IPS-15b (cell line): Measurements from ENCODE around the gene PRSS50.
A peak's percentile ranks its signal among the peaks of the same experiment; 100 is the strongest.

Source experiments
- H3K27me3 ChIP-seq: one replicate; pipeline ENCODE4 v1.6.1; 2013; ENCODE audit warnings: low read length; ENCODE audit not compliant: control insufficient read depth, insufficient read depth
- H3K36me3 ChIP-seq: one replicate; pipeline ENCODE4 v1.6.1; 2013; ENCODE audit warnings: low read length; ENCODE audit not compliant: control insufficient read depth, insufficient read depth
- H3K4me1 ChIP-seq: one replicate; pipeline ENCODE4 v1.6.1; 2013; ENCODE audit warnings: mild to moderate bottlenecking, low read length; ENCODE audit not compliant: control insufficient read depth, insufficient read depth
- H3K4me3 ChIP-seq: one replicate; pipeline ENCODE4 v1.5.1; 2013; ENCODE audit warnings: low read depth, low read length
- H3K9ac ChIP-seq: one replicate; pipeline ENCODE4 v1.6.1; 2013; ENCODE audit warnings: low read depth, mild to moderate bottlenecking, low read length
- H3K9me3 ChIP-seq: one replicate; pipeline ENCODE4 v1.6.1; 2013; ENCODE audit warnings: mild to moderate bottlenecking, low read length; ENCODE audit not compliant: control insufficient read depth, insufficient read depth

Gene PRSS50

DNA sequence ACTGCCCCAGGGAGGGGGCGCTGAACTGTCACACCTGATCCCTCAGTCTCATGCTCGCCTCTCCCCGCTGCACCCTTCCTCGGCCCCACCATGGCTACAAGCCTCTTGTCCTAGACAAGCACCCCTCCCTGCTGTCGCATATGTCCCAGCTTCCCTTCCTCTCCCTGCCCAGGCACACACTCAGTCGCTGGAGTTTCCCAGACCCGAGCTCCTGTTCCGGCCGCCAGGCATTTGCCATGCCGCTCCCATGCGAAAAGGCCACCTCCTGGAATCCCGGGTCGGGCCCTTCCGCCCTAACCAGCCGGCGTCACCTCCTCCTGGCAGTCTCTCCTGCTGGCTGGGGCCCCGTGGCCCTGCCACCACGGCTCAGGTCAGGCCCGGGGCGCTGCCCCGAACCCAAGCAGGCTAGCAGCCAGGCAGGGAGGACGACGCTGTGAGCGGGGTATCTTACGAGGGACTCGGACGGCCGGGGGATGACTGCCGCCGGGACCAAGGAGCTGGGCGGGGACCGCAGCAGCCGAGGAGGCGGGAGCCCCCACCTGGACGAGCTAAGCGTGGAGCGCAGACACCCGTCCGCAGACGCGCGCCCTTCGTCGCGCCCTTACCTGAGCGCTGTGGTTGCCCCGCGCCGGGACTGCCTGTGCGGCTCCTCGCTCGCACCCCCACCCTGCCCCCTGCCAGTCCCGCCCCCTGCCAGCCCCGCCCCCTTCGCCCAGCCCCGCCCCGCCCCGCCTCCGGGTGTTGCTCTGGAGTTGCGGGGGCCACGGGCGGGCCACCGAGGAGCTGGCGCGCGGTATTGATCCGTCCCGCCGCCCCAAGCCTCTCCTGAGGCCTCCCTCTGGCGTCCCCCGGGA, 24.4 kb downstream of the PRSS50 start, which contains the start of gene ALS2CL:
Gene ALS2CL, minus strand, starts transcription at position 642 of the 854 bp plus-strand sequence. CDS start 4,239 bp downstream, outside the sequence.
- Histone ChIP-seq H3K9me3 (no peaks in the 10 kb centered on the region), H3K9ac (no peak within 1 kb of the TSS), H3K4me1 (peaks cover 4% of the 10 kb centered on the region), H3K27me3 (peaks cover 20% of the 10 kb centered on the region), H3K4me3 (peak within 1 kb of the TSS; percentile 68), H3K36me3 (no peaks in the 10 kb centered on the region)

DNA sequence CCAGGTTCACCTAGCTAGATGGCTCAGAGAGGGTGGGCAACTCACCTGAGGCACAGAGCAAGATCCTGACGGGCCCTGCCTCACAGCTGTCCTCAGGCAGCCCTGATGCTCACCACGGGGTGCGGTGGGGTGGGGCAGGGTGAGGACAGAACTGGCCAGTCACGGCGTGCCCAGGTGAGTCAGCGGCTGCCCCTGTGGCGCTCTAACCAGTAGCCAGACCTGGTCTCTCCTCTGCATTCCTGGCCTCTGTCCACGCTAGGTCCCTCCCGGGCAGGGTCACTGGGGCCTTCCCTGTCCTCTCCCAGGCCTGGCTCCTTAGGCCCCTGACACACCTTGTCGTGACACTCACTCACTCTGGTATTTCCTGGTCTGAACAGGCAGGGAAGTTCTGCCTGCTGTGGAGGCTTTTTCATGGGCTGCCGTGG, 25.1 kb downstream of the PRSS50 start:
- H3K9ac ChIP-seq, result no peak overlapping the region

DNA sequence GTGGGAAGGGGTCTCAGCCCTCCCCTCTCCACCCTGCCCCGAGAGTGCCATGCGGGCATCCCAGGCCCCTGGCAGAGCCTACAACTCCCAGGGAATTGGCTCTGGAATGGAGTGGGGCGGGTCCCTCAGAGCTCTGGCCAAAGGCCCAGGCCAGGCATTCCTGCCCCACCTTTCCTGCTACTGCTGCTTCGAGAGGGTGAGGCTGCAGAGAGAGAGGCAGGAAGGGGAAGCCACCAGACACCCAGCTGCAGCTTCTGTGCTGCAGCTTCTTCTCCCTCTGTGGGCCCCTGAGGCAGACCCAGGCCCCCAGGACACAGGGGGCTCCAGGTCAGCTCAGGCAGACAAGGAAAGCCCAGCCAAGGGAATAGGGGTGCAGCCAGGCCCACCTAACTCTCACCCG, 26.9 kb downstream of the PRSS50 start:
- H3K27me3 ChIP-seq, result peaks cover 20% of the 10 kb centered on the region
- H3K4me3 ChIP-seq, result no peak overlapping the region
- H3K9ac ChIP-seq, result no peak overlapping the region
- no peaks in the 10 kb centered on the region for H3K9me3 ChIP-seq
- no peaks in the 10 kb centered on the region for H3K36me3 ChIP-seq
- peaks cover 4% of the 10 kb centered on the region for H3K4me1 ChIP-seq

More for the DNA sequence above, 25.1 kb downstream of the PRSS50 start:
- no peaks in the 10 kb centered on the region for H3K9me3 ChIP-seq
- peaks cover 4% of the 10 kb centered on the region for H3K4me1 ChIP-seq
- H3K36me3 ChIP-seq, result no peaks in the 10 kb centered on the region
- peak overlapping the region; percentile 68 for H3K4me3 ChIP-seq
- peaks cover 20% of the 10 kb centered on the region for H3K27me3 ChIP-seq

DNA sequence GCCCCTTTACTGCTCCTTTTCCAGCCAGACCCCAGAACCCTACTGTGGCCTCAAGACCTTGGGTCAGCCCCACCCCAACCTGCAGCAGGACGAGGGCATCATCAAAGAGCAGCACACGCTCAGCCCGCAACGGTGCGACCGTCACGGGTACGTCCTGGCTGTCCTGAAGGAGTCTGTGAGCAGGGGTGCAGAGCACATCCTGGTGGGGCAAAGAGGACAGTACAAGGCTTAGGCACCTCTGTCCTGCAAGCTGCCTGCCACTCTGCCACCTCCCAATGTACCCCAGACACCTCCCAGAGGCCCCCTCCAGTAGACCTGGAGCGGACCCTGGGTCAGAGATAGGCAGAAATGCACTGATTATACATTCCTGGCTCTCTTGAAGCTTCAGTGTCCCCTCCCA, 32.2 kb downstream of the PRSS50 start:
- no peaks in the 10 kb centered on the region for H3K4me1 ChIP-seq
- no peaks in the 10 kb centered on the region for H3K9me3 ChIP-seq
- H3K27me3 ChIP-seq, result no peaks in the 10 kb centered on the region
- H3K36me3 ChIP-seq, result no peaks in the 10 kb centered on the region
- no peak overlapping the region for H3K9ac ChIP-seq
- H3K4me3 ChIP-seq, result no peak overlapping the region

DNA sequence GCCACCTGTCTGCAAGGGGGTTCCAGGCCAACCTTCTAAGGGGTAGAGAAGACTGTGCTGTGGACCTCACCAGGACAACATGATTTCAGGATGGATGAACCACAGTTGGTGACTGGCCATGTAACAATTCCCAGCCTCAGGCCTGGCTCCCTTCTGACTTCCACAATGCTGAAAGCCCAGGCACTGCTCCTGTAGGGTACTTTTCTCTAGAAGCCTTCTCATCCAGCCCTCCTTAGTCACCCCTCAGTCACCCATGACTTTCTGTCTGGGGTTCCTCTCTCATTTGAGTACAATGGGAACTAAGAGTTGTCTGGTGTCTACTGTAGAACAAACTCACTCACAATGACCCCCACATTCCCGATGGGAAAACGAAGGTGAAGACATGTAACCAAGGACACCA, 32.8 kb downstream of the PRSS50 start:
- no peaks in the 10 kb centered on the region for H3K4me1 ChIP-seq
- H3K4me3 ChIP-seq, result no peak overlapping the region
- H3K9me3 ChIP-seq, result no peaks in the 10 kb centered on the region
- H3K36me3 ChIP-seq, result no peaks in the 10 kb centered on the region
- no peak overlapping the region for H3K9ac ChIP-seq
- H3K27me3 ChIP-seq, result no peaks in the 10 kb centered on the region

DNA sequence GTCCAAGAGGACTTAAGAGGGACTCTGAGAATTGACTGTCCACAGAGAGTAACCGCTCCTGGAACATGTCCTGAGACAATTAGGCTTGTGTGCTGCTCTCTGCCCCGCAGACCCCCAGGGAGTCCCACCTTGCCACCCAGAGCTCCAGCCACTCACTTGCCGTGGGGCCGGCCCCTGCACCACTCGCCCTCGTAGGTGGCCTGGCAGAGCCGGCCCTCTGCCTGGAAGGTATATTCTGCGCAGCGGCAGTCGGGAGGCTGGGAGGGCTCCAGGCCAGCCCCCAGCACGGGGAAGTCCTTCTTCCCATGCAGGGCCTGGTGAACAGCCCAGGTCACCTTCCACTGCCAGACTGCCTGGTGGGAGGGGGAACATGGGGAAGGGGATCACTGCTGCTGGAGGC, 34.7 kb downstream of the PRSS50 start:
- H3K27me3 ChIP-seq, result no peaks in the 10 kb centered on the region
- no peaks in the 10 kb centered on the region for H3K9me3 ChIP-seq
- H3K36me3 ChIP-seq, result no peaks in the 10 kb centered on the region
- H3K4me1 ChIP-seq, result no peaks in the 10 kb centered on the region
- no peak overlapping the region for H3K4me3 ChIP-seq
- no peak overlapping the region for H3K9ac ChIP-seq

DNA sequence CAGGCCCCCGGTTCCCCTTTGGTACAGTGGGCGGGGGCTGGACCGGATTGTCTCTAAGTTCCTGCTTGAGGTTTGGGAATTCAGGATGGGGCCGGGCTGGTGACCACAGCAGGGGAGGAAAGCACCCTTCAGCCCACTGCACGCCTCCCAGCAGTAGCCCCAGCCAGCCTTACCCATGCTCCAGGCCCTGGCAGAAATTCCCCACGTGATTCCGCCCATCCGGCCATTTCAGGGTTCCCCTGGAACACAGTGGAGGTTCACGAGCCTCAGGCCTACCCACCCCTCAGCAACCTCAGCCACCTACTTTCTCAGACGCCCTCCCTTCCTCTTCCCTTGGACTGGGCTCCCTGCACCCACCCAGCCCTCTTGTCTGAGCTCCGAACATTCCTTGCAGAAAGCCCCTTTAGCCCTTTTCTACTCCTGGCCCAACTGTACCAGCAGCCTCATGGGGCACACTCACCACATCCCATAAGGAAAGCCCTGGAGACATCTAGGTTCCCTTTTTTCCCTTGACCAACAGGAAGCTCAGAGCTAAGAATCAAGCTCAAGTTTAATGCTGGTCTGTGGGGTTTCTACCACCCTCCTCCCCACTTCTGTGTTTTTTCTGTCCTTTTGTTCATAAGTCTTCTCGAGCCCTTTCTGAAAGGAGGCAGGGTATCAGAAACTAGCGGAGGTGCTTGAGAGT, 35.7 kb downstream of the PRSS50 start:
- Histone ChIP-seq H3K9me3 (no peaks in the 10 kb centered on the region), H3K9ac (no peak overlapping the region), H3K4me3 (no peak overlapping the region), H3K36me3 (no peaks in the 10 kb centered on the region), H3K4me1 (no peaks in the 10 kb centered on the region), H3K27me3 (no peaks in the 10 kb centered on the region)

DNA sequence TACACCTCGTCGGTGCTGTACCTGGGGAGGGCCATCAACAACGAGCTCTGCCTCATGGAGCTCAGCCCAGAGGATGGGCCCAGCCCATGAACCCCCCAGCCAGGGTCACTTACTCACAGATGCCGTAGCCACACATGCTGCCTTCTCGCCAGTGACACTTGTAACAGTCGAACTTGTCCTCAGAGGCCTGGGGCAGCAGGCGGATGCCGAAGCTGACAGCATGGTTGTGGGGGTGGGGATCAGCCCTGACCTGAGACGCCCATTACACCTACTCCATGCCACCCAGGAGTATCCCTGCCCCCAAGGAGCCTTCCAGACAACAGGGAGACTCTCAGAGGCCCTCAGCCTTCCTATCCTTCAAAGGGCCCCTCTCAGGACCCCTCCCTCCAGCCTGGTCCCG, 36.3 kb downstream of the PRSS50 start:
- Histone ChIP-seq H3K27me3 (no peaks in the 10 kb centered on the region), H3K36me3 (no peaks in the 10 kb centered on the region), H3K4me1 (no peaks in the 10 kb centered on the region), H3K9me3 (no peaks in the 10 kb centered on the region), H3K4me3 (no peak overlapping the region), H3K9ac (no peak overlapping the region)

DNA sequence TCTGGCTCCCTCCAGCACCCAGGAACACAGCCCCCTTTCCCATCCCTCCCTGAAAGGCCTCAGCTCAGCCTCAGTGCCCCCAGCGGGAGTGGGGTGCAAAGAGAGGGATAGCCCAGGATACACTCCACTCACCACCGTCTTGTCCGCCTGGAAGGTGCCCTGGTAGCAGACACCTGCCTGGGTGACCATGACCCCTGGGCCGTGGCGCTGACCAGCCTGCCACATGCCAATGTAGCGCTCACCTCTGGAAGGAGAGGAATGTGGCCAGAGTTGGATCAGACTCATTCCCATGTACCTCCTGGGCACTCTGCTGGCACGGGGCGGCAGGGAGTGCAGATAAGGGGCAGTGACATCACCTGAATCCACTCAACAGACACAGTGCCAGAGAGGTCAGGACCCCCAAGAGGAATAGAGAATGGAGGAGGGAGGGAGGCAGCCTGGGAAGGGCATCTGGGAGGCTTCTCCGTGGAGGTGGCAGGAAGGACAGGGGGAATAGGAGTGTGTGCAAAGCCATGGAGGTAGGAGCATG, 37.3 kb downstream of the PRSS50 start:
- no peaks in the 10 kb centered on the region for H3K9me3 ChIP-seq
- no peaks in the 10 kb centered on the region for H3K4me1 ChIP-seq
- H3K36me3 ChIP-seq, result no peaks in the 10 kb centered on the region
- H3K9ac ChIP-seq, result no peak overlapping the region
- no peak overlapping the region for H3K4me3 ChIP-seq
- H3K27me3 ChIP-seq, result no peaks in the 10 kb centered on the region

DNA sequence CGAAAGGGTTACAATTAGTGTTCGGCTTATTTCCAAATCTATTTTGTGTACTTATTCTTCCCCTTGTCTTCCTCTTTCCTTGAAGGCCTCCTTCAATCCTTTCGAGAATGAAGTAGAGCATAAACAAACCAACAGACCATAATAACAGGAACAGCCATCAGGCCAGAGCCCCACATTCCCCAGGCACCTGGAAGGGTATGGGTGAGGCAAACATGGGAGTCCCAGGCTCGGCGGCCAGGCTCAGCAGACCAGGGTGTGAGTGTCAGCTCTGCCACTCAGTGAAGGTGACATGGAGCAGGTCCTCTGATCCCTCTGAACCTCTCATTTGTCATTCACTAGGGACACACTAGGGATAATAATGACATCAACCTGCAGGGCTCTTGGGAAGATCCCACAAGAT, 38.0 kb downstream of the PRSS50 start:
- Histone ChIP-seq H3K36me3 (no peaks in the 10 kb centered on the region), H3K4me3 (no peak overlapping the region), H3K27me3 (no peaks in the 10 kb centered on the region), H3K9ac (no peak overlapping the region), H3K4me1 (no peaks in the 10 kb centered on the region), H3K9me3 (no peaks in the 10 kb centered on the region)

DNA sequence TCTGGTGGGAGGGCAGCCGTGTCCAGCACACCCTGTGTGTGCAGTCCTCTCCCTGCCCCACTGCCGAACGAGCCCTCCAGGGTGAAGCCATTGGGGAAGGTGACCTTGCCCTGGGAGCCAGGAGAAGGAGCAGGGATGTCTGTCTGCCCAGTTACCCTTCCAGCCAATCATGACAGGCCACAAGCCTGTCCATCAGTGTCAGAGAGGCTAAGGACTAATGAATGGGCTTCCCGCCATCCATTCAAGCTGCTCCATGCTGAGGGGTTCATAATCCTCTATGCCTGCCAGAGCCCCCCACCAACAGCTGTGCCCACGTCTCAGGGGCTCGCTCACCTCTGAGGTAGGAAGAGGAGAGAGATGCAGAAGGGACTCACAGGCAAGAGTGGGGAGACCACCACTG, 39.4 kb downstream of the PRSS50 start:
- H3K4me3 ChIP-seq, result no peak overlapping the region
- no peak overlapping the region for H3K9ac ChIP-seq
- no peaks in the 10 kb centered on the region for H3K27me3 ChIP-seq

DNA sequence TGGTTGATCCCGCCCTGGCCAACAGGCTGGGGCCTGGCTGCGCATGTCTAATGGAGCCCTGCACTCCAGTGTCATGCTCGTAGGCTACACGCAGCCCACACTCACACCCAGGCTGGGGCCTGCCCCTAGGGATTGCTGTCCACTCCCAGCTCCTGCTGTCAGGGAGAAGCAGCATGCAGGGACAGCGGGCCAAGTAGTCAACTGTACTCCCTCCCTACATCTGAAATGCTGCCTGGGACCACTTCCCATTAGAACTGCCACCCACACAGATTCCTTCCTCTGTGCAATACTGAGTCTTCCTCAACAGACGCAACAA, 40.3 kb downstream of the PRSS50 start:
- Histone ChIP-seq H3K9me3 (no peaks in the 10 kb centered on the region), H3K4me1 (no peaks in the 10 kb centered on the region), H3K27me3 (no peaks in the 10 kb centered on the region), H3K4me3 (no peak overlapping the region), H3K9ac (no peak overlapping the region), H3K36me3 (no peaks in the 10 kb centered on the region)

More for the DNA sequence above, 39.4 kb downstream of the PRSS50 start:
- Histone ChIP-seq H3K4me1 (no peaks in the 10 kb centered on the region), H3K36me3 (no peaks in the 10 kb centered on the region), H3K9me3 (no peaks in the 10 kb centered on the region)
